Ishikawa (cell line): ENCODE results near the gene SELENOI.

Source experiments
- CEBPB ChIP-seq: IDR thresholded peaks from 2 replicates; pipeline ENCODE4 v1.6.1; 2012
- CREB1 ChIP-seq: IDR thresholded peaks from 2 replicates; pipeline ENCODE4 v1.6.1; 2012; ENCODE audit warnings: low read depth
- EGR1 ChIP-seq: IDR thresholded peaks from 2 replicates; pipeline ENCODE4 v1.6.1; 2012
- EP300 ChIP-seq: IDR thresholded peaks from 2 replicates; pipeline ENCODE4 v1.6.1; 2012; ENCODE audit warnings: borderline replicate concordance
- FOXM1 ChIP-seq: IDR thresholded peaks from 2 replicates; pipeline ENCODE4 v1.6.1; 2012; ENCODE audit warnings: low read depth, borderline replicate concordance
- NFIC ChIP-seq: IDR thresholded peaks from 2 replicates; pipeline ENCODE4 v1.6.1; 2012
- RAD21 ChIP-seq: IDR thresholded peaks from 2 replicates; pipeline ENCODE4 v1.6.1; 2012; ENCODE audit warnings: low read depth
- TAF1 ChIP-seq: IDR thresholded peaks from 2 replicates; pipeline ENCODE4 v1.6.1; 2012; ENCODE audit warnings: low read depth, mild to moderate bottlenecking
- TCF12 ChIP-seq: IDR thresholded peaks from 2 replicates; pipeline ENCODE4 v1.6.1; 2012; ENCODE audit warnings: low read depth
- TEAD4 ChIP-seq: IDR thresholded peaks from 2 replicates; pipeline ENCODE4 v1.6.1; 2012
- YY1 ChIP-seq: IDR thresholded peaks from 2 replicates; pipeline ENCODE4 v1.6.1; 2012; ENCODE audit warnings: low read depth
- ZBTB7A ChIP-seq: IDR thresholded peaks from 2 replicates; pipeline ENCODE4 v1.6.1; 2012; ENCODE audit warnings: low read depth
- TF ChIP-seq, protein P1 (sequence below): IDR thresholded peaks from 2 replicates; pipeline ENCODE4 v1.6.1; 2012
- TF ChIP-seq, protein P2 (sequence below): IDR thresholded peaks from 2 replicates; pipeline ENCODE4 v1.6.1; 2012; ENCODE audit warnings: low read depth, mild to moderate bottlenecking
- TF ChIP-seq, protein P3 (sequence below): IDR thresholded peaks from 2 replicates; pipeline ENCODE4 v1.6.1; 2012

Gene SELENOI

GRCh38 chr2:26318950-26319349 is 27.0 kb upstream of the SELENOI start:
- no peak for TF ChIP-seq CREB1
- no peak for TF ChIP-seq RAD21
- no peak for TF ChIP-seq CEBPB
- TF ChIP-seq, protein P1, sequence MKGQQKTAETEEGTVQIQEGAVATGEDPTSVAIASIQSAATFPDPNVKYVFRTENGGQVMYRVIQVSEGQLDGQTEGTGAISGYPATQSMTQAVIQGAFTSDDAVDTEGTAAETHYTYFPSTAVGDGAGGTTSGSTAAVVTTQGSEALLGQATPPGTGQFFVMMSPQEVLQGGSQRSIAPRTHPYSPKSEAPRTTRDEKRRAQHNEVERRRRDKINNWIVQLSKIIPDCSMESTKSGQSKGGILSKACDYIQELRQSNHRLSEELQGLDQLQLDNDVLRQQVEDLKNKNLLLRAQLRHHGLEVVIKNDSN: no peak
- no peak for TF ChIP-seq FOXM1

DNA sequence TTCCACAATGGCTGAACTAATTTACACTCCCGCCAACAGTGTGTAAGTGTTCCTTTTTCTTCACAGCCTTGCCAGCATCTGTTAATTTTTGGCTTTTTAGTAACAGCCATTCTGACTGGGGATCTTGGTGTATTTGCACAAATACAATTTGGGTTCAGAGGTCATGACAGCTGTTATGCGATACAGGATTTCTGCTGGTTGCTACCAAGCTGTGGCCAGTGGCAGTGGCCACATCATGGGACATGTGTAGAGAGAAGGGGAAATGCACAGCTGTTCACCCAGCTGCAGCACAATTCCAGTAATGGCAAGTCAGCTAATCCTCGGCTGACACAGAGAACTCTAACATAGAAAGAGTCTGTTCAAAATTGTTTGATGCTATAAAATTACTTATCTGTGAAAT is 21.0 kb upstream of the SELENOI start:
- no peak for TF ChIP-seq ZBTB7A
- no peak for TF ChIP-seq TAF1
- TF ChIP-seq FOXM1: no peak
- TF ChIP-seq YY1: no peak
- TF ChIP-seq NFIC: no peak
- TF ChIP-seq TCF12: no peak
- TF ChIP-seq, protein P2, sequence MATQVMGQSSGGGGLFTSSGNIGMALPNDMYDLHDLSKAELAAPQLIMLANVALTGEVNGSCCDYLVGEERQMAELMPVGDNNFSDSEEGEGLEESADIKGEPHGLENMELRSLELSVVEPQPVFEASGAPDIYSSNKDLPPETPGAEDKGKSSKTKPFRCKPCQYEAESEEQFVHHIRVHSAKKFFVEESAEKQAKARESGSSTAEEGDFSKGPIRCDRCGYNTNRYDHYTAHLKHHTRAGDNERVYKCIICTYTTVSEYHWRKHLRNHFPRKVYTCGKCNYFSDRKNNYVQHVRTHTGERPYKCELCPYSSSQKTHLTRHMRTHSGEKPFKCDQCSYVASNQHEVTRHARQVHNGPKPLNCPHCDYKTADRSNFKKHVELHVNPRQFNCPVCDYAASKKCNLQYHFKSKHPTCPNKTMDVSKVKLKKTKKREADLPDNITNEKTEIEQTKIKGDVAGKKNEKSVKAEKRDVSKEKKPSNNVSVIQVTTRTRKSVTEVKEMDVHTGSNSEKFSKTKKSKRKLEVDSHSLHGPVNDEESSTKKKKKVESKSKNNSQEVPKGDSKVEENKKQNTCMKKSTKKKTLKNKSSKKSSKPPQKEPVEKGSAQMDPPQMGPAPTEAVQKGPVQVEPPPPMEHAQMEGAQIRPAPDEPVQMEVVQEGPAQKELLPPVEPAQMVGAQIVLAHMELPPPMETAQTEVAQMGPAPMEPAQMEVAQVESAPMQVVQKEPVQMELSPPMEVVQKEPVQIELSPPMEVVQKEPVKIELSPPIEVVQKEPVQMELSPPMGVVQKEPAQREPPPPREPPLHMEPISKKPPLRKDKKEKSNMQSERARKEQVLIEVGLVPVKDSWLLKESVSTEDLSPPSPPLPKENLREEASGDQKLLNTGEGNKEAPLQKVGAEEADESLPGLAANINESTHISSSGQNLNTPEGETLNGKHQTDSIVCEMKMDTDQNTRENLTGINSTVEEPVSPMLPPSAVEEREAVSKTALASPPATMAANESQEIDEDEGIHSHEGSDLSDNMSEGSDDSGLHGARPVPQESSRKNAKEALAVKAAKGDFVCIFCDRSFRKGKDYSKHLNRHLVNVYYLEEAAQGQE: no peak
- no peak for TF ChIP-seq EGR1
- no peak for TF ChIP-seq TEAD4
- TF ChIP-seq CEBPB: no peak
- TF ChIP-seq, protein P3, sequence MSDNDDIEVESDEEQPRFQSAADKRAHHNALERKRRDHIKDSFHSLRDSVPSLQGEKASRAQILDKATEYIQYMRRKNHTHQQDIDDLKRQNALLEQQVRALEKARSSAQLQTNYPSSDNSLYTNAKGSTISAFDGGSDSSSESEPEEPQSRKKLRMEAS: no peak
- no peak for TF ChIP-seq EP300
- no peak for TF ChIP-seq RAD21
- TF ChIP-seq, protein P1: no peak
- TF ChIP-seq CREB1: no peak

GRCh38 chr2:26325851-26326250 is 20.1 kb upstream of the SELENOI start:
- TF ChIP-seq EGR1 (no peak), ZBTB7A (no peak), CEBPB (no peak), YY1 (no peak), RAD21 (no peak), TAF1 (no peak), FOXM1 (no peak), EP300 (no peak), TCF12 (no peak)
- TF ChIP-seq, protein P3: no peak
- TF ChIP-seq, protein P1: no peak
- TF ChIP-seq, protein P2: no peak

DNA sequence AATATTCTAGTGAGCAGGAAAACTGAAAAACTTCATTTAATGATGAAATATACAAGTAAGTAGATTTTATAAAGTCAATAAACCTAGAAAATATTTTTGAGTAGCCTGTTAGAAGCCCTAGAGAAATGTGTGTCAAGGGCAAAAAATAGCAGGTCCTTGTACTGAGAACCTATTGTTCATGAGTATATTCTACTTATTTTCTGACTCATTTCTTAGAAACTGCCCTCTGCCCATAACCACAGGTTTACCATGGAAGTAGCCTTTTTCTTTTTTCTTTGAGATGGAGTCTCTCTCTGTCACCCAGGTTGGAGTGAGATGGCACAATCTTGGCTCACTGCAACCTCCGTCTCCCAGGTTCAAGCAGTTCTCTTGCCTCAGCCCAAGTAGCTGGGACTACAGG is 19.4 kb upstream of the SELENOI start:
- TF ChIP-seq, protein P2: no peak
- TF ChIP-seq EGR1: no peak
- TF ChIP-seq EP300: no peak
- TF ChIP-seq, protein P3: no peak
- TF ChIP-seq TCF12: no peak
- no peak for TF ChIP-seq TEAD4
- TF ChIP-seq YY1: no peak
- TF ChIP-seq TAF1: no peak
- no peak for TF ChIP-seq ZBTB7A
